ENCODE results near the gene TRIM28.

DNA sequence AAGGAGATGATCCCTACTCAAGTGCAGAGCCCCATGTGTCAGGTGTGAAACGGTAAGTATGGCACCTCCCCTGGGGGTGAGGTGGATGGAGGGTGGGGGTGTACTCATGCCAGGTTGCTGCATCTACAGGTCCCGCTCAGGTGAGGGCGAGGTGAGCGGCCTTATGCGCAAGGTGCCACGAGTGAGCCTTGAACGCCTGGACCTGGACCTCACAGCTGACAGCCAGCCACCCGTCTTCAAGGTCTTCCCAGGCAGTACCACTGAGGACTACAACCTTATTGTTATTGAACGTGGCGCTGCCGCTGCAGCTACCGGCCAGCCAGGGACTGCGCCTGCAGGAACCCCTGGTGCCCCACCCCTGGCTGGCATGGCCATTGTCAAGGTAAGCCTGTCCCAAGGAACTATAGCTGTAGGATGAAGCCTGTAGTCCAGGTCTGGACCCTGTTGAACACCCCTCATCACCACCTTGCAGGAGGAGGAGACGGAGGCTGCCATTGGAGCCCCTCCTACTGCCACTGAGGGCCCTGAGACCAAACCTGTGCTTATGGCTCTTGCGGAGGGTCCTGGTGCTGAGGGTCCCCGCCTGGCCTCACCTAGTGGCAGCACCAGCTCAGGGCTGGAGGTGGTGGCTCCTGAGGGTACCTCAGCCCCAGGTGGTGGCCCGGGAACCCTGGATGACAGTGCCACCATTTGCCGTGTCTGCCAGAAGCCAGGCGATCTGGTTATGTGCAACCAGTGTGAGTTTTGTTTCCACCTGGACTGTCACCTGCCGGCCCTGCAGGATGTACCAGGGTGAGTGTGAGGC is 5.2 kb downstream of the TRIM28 start:
- TF ChIP-seq RAD21 (IDR thresholded peaks at IDR 0.05; ENCODE audit: low read depth) (no peak), SP1 (IDR thresholded peaks at IDR 0.05; ENCODE audit: low read depth) (no peak), YY1 (IDR thresholded peaks at IDR 0.05; ENCODE audit: extremely low read depth, insufficient replicate concordance, low read depth, low read length) (no peak), POLR2A (IDR thresholded peaks at IDR 0.05; ENCODE audit: borderline replicate concordance, extremely low read depth, insufficient read depth, insufficient read length) (no peak), EZH2 (IDR thresholded peaks at IDR 0.05) (no peak), POLR2AphosphoS5 (IDR thresholded peaks at IDR 0.05; ENCODE audit: low read depth, low read length) (no peak; the same call in 1 of the 2 replicates)
- TF ChIP-seq, protein P1, sequence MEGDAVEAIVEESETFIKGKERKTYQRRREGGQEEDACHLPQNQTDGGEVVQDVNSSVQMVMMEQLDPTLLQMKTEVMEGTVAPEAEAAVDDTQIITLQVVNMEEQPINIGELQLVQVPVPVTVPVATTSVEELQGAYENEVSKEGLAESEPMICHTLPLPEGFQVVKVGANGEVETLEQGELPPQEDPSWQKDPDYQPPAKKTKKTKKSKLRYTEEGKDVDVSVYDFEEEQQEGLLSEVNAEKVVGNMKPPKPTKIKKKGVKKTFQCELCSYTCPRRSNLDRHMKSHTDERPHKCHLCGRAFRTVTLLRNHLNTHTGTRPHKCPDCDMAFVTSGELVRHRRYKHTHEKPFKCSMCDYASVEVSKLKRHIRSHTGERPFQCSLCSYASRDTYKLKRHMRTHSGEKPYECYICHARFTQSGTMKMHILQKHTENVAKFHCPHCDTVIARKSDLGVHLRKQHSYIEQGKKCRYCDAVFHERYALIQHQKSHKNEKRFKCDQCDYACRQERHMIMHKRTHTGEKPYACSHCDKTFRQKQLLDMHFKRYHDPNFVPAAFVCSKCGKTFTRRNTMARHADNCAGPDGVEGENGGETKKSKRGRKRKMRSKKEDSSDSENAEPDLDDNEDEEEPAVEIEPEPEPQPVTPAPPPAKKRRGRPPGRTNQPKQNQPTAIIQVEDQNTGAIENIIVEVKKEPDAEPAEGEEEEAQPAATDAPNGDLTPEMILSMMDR (IDR thresholded peaks at IDR 0.05 in 2 of 3, conservative IDR thresholded peaks at IDR 0.05 in 1 of 3; ENCODE audit: borderline replicate concordance in 1 of 3, insufficient read depth in 1 of 3, low read depth in 2 of 3, low read length in 2 of 3), result no peak
- TF ChIP-seq, protein P2, sequence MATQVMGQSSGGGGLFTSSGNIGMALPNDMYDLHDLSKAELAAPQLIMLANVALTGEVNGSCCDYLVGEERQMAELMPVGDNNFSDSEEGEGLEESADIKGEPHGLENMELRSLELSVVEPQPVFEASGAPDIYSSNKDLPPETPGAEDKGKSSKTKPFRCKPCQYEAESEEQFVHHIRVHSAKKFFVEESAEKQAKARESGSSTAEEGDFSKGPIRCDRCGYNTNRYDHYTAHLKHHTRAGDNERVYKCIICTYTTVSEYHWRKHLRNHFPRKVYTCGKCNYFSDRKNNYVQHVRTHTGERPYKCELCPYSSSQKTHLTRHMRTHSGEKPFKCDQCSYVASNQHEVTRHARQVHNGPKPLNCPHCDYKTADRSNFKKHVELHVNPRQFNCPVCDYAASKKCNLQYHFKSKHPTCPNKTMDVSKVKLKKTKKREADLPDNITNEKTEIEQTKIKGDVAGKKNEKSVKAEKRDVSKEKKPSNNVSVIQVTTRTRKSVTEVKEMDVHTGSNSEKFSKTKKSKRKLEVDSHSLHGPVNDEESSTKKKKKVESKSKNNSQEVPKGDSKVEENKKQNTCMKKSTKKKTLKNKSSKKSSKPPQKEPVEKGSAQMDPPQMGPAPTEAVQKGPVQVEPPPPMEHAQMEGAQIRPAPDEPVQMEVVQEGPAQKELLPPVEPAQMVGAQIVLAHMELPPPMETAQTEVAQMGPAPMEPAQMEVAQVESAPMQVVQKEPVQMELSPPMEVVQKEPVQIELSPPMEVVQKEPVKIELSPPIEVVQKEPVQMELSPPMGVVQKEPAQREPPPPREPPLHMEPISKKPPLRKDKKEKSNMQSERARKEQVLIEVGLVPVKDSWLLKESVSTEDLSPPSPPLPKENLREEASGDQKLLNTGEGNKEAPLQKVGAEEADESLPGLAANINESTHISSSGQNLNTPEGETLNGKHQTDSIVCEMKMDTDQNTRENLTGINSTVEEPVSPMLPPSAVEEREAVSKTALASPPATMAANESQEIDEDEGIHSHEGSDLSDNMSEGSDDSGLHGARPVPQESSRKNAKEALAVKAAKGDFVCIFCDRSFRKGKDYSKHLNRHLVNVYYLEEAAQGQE (IDR thresholded peaks at IDR 0.05; ENCODE audit: low read depth), result no peak
- TF ChIP-seq, protein P3, sequence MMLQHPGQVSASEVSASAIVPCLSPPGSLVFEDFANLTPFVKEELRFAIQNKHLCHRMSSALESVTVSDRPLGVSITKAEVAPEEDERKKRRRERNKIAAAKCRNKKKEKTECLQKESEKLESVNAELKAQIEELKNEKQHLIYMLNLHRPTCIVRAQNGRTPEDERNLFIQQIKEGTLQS (IDR thresholded peaks at IDR 0.05), result no peak

All from HCT116 (cell line).